ENCODE results near the gene GRK6. TPM values are rescaled to one million over a fixed set of nuclear protein-coding genes. Genes with fewer than 3 reads are reported as not detected.

Gene GRK6
- total RNA-seq, 2 donors from 2014 or later, result 28.6 to 32.4 TPM

- WGBS, result 2% methylated on average over 20 of the region's 52 CpGs
- DNase-seq (ENCODE audit: low spot score), result no peak
- Histone ChIP-seq H3K27me3 (replicated peaks; ENCODE audit: insufficient read depth) (no peaks in the 10 kb centered on the region), H3K9me3 (no peaks in the 10 kb centered on the region), H3K4me1 (replicated peaks) (peaks cover 4% of the 10 kb centered on the region), H3K4me3 (peak overlapping the region; percentile 52 to 64), H3K27ac (peak overlapping the region; percentile 36 to 41), H3K36me3 (no peaks in the 10 kb centered on the region)
- intact Hi-C loops (cut with DNase I), result no loop called here
- TF ChIP-seq POLR2AphosphoS5 (IDR thresholded peaks at IDR 0.05) (no peak), POLR2A (IDR thresholded peaks at IDR 0.05) (no peak), CTCF (IDR thresholded peaks at IDR 0.05) (no peak)
These were observed 20.7 kb downstream of the GRK6 start for GRCh38 chr5:177447066-177447610.

GRCh38 chr5:177447611-177448243 lies 21.3 kb downstream of the GRK6 start:
- H3K36me3 ChIP-seq, result no peaks in the 10 kb centered on the region
- peaks cover 4% of the 10 kb centered on the region for H3K4me1 ChIP-seq (replicated peaks)
- no peaks in the 10 kb centered on the region for H3K27me3 ChIP-seq (replicated peaks; ENCODE audit: insufficient read depth)
- no peak overlapping the region for H3K27ac ChIP-seq
- peak in 1 of 4 experiments; percentile 3 for TF ChIP-seq CTCF (IDR thresholded peaks at IDR 0.05)
- no peak for TF ChIP-seq POLR2A (IDR thresholded peaks at IDR 0.05)
- TF ChIP-seq POLR2AphosphoS5 (IDR thresholded peaks at IDR 0.05), result no peak
- H3K4me3 ChIP-seq, result peak overlapping the region in 1 of 2 donors; percentile 64
- WGBS, result 22% methylated on average over 23 of the region's 23 CpGs
- intact Hi-C loops (cut with DNase I), result no loop called here
- no peak for DNase-seq (ENCODE audit: low spot score)
- no peaks in the 10 kb centered on the region for H3K9me3 ChIP-seq

- H3K27ac ChIP-seq, result no peak overlapping the region
- H3K9me3 ChIP-seq, result no peaks in the 10 kb centered on the region
- DNase-seq (ENCODE audit: low spot score), result no peak
- no peak overlapping the region for H3K4me3 ChIP-seq
- no peaks in the 10 kb centered on the region for H3K27me3 ChIP-seq (replicated peaks; ENCODE audit: insufficient read depth)
- peaks cover 4% of the 10 kb centered on the region for H3K4me1 ChIP-seq (replicated peaks)
- H3K36me3 ChIP-seq, result no peaks in the 10 kb centered on the region
- 93% methylated on average over 6 of the region's 6 CpGs for WGBS
- intact Hi-C loops (cut with DNase I), result no loop called here
- TF ChIP-seq POLR2A (IDR thresholded peaks at IDR 0.05) (no peak), CTCF (IDR thresholded peaks at IDR 0.05) (no peak), POLR2AphosphoS5 (IDR thresholded peaks at IDR 0.05) (no peak)
These were observed 21.9 kb downstream of the GRK6 start for GRCh38 chr5:177448244-177448950.

GRCh38 chr5:177449140-177450061 lies 22.9 kb downstream of the GRK6 start:
- 84% methylated on average over 18 of the region's 18 CpGs for WGBS
- H3K4me1 ChIP-seq (replicated peaks), result peaks cover 4% of the 10 kb centered on the region
- intact Hi-C loops (cut with DNase I), result no loop called here
- TF ChIP-seq CTCF (IDR thresholded peaks at IDR 0.05) (no peak), POLR2AphosphoS5 (IDR thresholded peaks at IDR 0.05) (no peak), POLR2A (IDR thresholded peaks at IDR 0.05) (no peak)
- H3K27me3 ChIP-seq (replicated peaks; ENCODE audit: insufficient read depth), result no peaks in the 10 kb centered on the region
- no peak for DNase-seq (ENCODE audit: low spot score)
- H3K9me3 ChIP-seq, result no peaks in the 10 kb centered on the region
- H3K36me3 ChIP-seq, result no peaks in the 10 kb centered on the region
- H3K27ac ChIP-seq, result no peak overlapping the region
- H3K4me3 ChIP-seq, result no peak overlapping the region

Measured in prostate gland (tissue), 2 donors.